GM12878 (cell line): ENCODE measurements around the gene R3HDM2. TPM values are rescaled to one million over a fixed set of nuclear protein-coding genes. Genes with fewer than 3 reads are reported as not detected.

ENCODE experiments used
- ATAC-seq: fragments of 200-7000 bp; cut with Tn5 transposase; 3 replicates; pipeline ENCODE4 v1.9.1; 2020; ENCODE audit warnings: mild to moderate bottlenecking, moderate library complexity
- BruUV-seq: library from RNA; stranded (reverse); fragments of 400-500 nt; replicated peaks from 2 replicates; lab custom pipeline; 2021; lab: Mats Ljungman, UMichigan
- CTCF ChIA-PET: fragments of 300-600 bp; sonication (Branson Sonifier 250); formaldehyde crosslinking; extraction: SDS; loops from one replicate; lab custom pipeline; 2021; ENCODE audit warnings: inconsistent platforms; lab: Yijun Ruan, JAX
- POLR2A ChIA-PET: fragments of 350-600 bp; formaldehyde crosslinking; extraction: SDS; loops from one replicate; lab custom pipeline; 2021; ENCODE audit warnings: inconsistent platforms; lab: Charles Lee
- RAD21 ChIA-PET: fragments of 300-600 bp; sonication (Branson Sonifier 250); formaldehyde crosslinking; loops from one replicate; lab custom pipeline; 2023; ENCODE audit warnings: antibody characterized with exemption; ENCODE audit not compliant: unreplicated experiment; lab: Charles Lee
- SMC1A ChIA-PET: fragments of 300-600 bp; sonication (Branson Sonifier 250); formaldehyde crosslinking; loops from one replicate; lab custom pipeline; 2023; ENCODE audit not compliant: unreplicated experiment, uncharacterized antibody; lab: Charles Lee
- DNase-seq: peaks from one replicate; pipeline ENCODE4 v3.0.0-alpha.2; 2011; ENCODE audit warnings: low read depth, low spot score
- FAIRE-seq: peaks from 3 replicates; lab custom pipeline; 2011; peaks lifted over from hg19 to GRCh38; lab: Jason Lieb, UNC
- H2AFZ ChIP-seq: 2 replicates; pipeline ENCODE4 v1.6.0; 2011; ENCODE audit warnings: low read depth, low read length, control low read depth; ENCODE audit not compliant: control insufficient read depth
- H3K27ac ChIP-seq: 2 replicates; pipeline ENCODE4 v1.5.1; 2011; ENCODE audit warnings: control low read depth; ENCODE audit not compliant: control insufficient read depth, insufficient read depth
- H3K27me3 ChIP-seq, 2 experiments: replicated peaks in 1 of 2; 2 replicates each; pipeline versions ENCODE4 v1.6.0 to v1.6.1; 2011; ENCODE audit warnings: low read length in 1 of 2; ENCODE audit not compliant: control insufficient read depth in 2 of 2, insufficient read depth in 2 of 2
- H3K36me3 ChIP-seq, 2 experiments: 2 replicates each; pipeline ENCODE4 v1.5.1; 2011; ENCODE audit warnings: low read length in 1 of 2; ENCODE audit not compliant: control insufficient read depth in 2 of 2, insufficient read depth in 2 of 2
- H3K4me1 ChIP-seq: 2 replicates; pipeline ENCODE4 v1.6.1; 2011; ENCODE audit warnings: mild to moderate bottlenecking, low read length, moderate library complexity, mixed read lengths; ENCODE audit not compliant: control insufficient read depth, insufficient read depth
- H3K4me2 ChIP-seq: 2 replicates; pipeline ENCODE4 v1.6.0; 2011; ENCODE audit warnings: control low read depth; ENCODE audit not compliant: control insufficient read depth, insufficient read depth
- H3K4me3 ChIP-seq: fragments of 200-600 bp; sonication (generic); 2 replicates; pipeline ENCODE4 v1.5.1; 2016
- H3K79me2 ChIP-seq: 2 replicates; pipeline ENCODE4 v1.6.0; 2011; ENCODE audit warnings: low read length; ENCODE audit not compliant: control insufficient read depth, insufficient read depth
- H3K9ac ChIP-seq: 2 replicates; pipeline ENCODE4 v1.8.0; 2011; ENCODE audit warnings: low read length, control low read depth, mixed read lengths; ENCODE audit not compliant: control insufficient read depth, insufficient read depth
- H3K9me3 ChIP-seq: replicated peaks from 3 replicates; pipeline ENCODE4 v1.5.1; 2011; ENCODE audit warnings: mild to moderate bottlenecking, low read length; ENCODE audit not compliant: control insufficient read depth, insufficient read depth
- H4K20me1 ChIP-seq: 2 replicates; pipeline ENCODE4 v1.6.0; 2011; ENCODE audit not compliant: control insufficient read depth, insufficient read depth
- ELK1 ChIP-seq: IDR thresholded peaks from 2 replicates; pipeline ENCODE4 v1.6.1; 2012; ENCODE audit warnings: low read depth, low read length, improper control_type of control experiment
- EZH2 ChIP-seq: IDR thresholded peaks from 2 replicates; pipeline ENCODE4 v1.6.1; 2012; ENCODE audit warnings: low read depth, mild to moderate bottlenecking, control low read depth, inconsistent platforms, low read length, borderline replicate concordance; ENCODE audit not compliant: control insufficient read depth
- GATAD2B ChIP-seq: fragments of 450-650 bp; conservative IDR thresholded peaks from 2 replicates; pipeline ENCODE4 v1.6.1; 2017; ENCODE audit warnings: low read depth, mild to moderate bottlenecking, moderate library complexity
- KAT2A ChIP-seq: conservative IDR thresholded peaks from 2 replicates; pipeline ENCODE4 v1.6.1; 2011; ENCODE audit warnings: low read depth, low read length; ENCODE audit not compliant: control insufficient read depth
- LARP7 ChIP-seq: fragments of 450-650 bp; IDR thresholded peaks from 2 replicates; pipeline ENCODE4 v1.6.1; 2017; ENCODE audit warnings: mild to moderate bottlenecking
- PAX5 ChIP-seq: IDR thresholded peaks from 2 replicates; pipeline ENCODE4 v1.6.1; 2011; ENCODE audit warnings: low read depth, low read length, borderline replicate concordance
- PML ChIP-seq: IDR thresholded peaks from 2 replicates; pipeline ENCODE4 v1.6.1; 2012; ENCODE audit warnings: low read length, inconsistent platforms
- RB1 ChIP-seq: fragments of 450-650 bp; formaldehyde crosslinking; IDR thresholded peaks from 2 replicates; pipeline ENCODE4 v1.6.1; 2017; ENCODE audit warnings: mild to moderate bottlenecking, borderline replicate concordance
- REST ChIP-seq: IDR thresholded peaks from 2 replicates; pipeline ENCODE4 v1.6.1; 2012; ENCODE audit warnings: mild to moderate bottlenecking, low read depth, low read length
- SMARCA5 ChIP-seq: fragments of 450-650 bp; IDR thresholded peaks from 2 replicates; pipeline ENCODE4 v1.6.1; 2017; ENCODE audit warnings: mild to moderate bottlenecking
- TARDBP ChIP-seq: IDR thresholded peaks from 2 replicates; pipeline ENCODE4 v1.6.1; 2016; ENCODE audit warnings: borderline replicate concordance
- TCF12 ChIP-seq: IDR thresholded peaks from 2 replicates; pipeline ENCODE4 v1.6.1; 2011; ENCODE audit warnings: low read depth, mild to moderate bottlenecking, low read length
- in situ Hi-C: fragments of 300-500 bp; cut with MboI; formaldehyde crosslinking; loops from 9 replicates; pipeline ENCODE4 v1.14.3; 2018; ENCODE audit warnings: mixed read lengths
- intact Hi-C: fragments of 100-400 bp; cut with micrococcal nuclease; formaldehyde crosslinking; loops from one replicate; pipeline ENCODE4 v1.14.2; 2022; ENCODE audit not compliant: unreplicated experiment
- polyA plus RNA-seq, 11 experiments: library from polyadenylated mRNA; depleted of rRNA in 4 of 11; unstranded in 6 of 11; stranded (reverse) in 5 of 11; fragments of >200 nt; fragmentation: Nextera tagmentation in 4 of 11; fragmentation: Illumina TruSeq in 1 of 11; extraction: Ambion mirVana in 4 of 11; extraction: Trizol in 1 of 11; gene quantifications; 1 replicate in 1 of 11; 2 replicates in 10 of 11; pipeline versions ENCODE4 v1.2.1 to v1.2.3, GENCODE V29; 2011 to 2016; ENCODE audit warnings: inconsistent platforms in 2 of 11, missing spikeins in 2 of 11, low read depth in 1 of 11
- total RNA-seq, 4 experiments: library from RNA; depleted of rRNA in 3 of 4; stranded (reverse); fragments of >200 nt in 3 of 4; fragmentation: Illumina TruSeq in 1 of 4; extraction: Trizol in 1 of 4; gene quantifications; 2 replicates each; pipeline versions ENCODE4 v1.2.1 to v1.2.3, GENCODE V29; 2013 to 2021
- TF ChIP-seq, protein P1 (sequence below): fragments of 450-650 bp; IDR thresholded peaks from 2 replicates; pipeline ENCODE4 v1.6.1; 2017; ENCODE audit warnings: mild to moderate bottlenecking
- TF ChIP-seq, protein P2 (sequence below): IDR thresholded peaks from 2 replicates; pipeline ENCODE4 v1.6.1; 2012; ENCODE audit warnings: low read depth, low read length, improper control_type of control experiment
- TF ChIP-seq, protein P3 (sequence below): fragments of 450-650 bp; IDR thresholded peaks from 2 replicates; pipeline ENCODE4 v1.6.1; 2016; ENCODE audit warnings: mild to moderate bottlenecking

Gene R3HDM2
- total and polyA plus RNA-seq, 10 of the 15 experiments (the other 5 are each of a cell fraction or from before 2014, with no cell fraction given), result 4.6 to 26.1 (median 11.2) TPM

DNA sequence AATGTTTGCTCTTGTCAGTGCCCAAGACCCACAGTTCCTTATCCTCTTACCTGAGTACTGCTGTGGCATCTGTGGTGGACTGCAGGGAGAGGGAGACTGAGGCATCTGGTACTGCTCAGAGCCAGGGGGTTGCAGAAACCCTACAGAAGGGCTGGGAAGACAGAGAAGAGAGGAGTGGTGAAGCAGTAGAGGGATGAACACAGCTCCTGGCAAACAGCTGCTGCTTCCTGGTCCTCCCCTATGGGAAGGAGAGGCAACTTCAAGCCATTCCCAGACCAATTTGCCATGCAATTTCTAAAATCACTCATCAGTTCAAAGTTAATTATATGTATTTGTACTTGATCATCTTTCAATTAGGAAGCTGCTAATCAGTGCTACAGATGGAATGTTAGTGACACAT lies 164.2 kb downstream of the R3HDM2 start:
- no peak for ATAC-seq
- no peak for DNase-seq
- ChIA-PET POLR2A (interaction anchor here (0.9 to 1.3 kb wide), 2 partner anchors 186 to 192 kb away, joined by 3 read pairs; no protein-coding TSS in a partner anchor), CTCF (interaction anchor here (1.4 to 9.4 kb wide), 5 partner anchors 9 to 187 kb away, joined by 3 to 210 read pairs (median 6); partner anchors contain the start of gene INHBE), RAD21 (interaction anchor here (5.4 kb wide), 1 partner anchor 186 kb away, joined by 73 read pairs; the partner anchor contains the start of gene INHBE), SMC1A (interaction anchor here (1.2 to 9.5 kb wide), 4 partner anchors 10 to 192 kb away, joined by 3 to 134 read pairs (median 10); partner anchors contain the start of genes GLI1 and INHBE)
- in situ Hi-C loops, result no loop called here
- no peaks in the 10 kb centered on the region for H3K79me2 ChIP-seq
- no peaks in the 10 kb centered on the region for H3K4me1 ChIP-seq
- H3K36me3 ChIP-seq, result peaks cover 6 to 15% of the 10 kb centered on the region in 2 experiments; a peak in 3 of 4 replicates
- BruUV-seq, result no TSS peak
- H2AFZ ChIP-seq, result no peak overlapping the region
- H3K9me3 ChIP-seq, result no peaks in the 10 kb centered on the region
- FAIRE-seq, result no peak
- no peaks in the 10 kb centered on the region for H3K27me3 ChIP-seq
- no peak overlapping the region for H3K4me3 ChIP-seq
- H3K9ac ChIP-seq, result no peak overlapping the region
- intact Hi-C loops, result no loop called here
- no peaks in the 10 kb centered on the region for H4K20me1 ChIP-seq
- no peak overlapping the region for H3K27ac ChIP-seq
- no peak overlapping the region for H3K4me2 ChIP-seq
- TF ChIP-seq, protein P1, sequence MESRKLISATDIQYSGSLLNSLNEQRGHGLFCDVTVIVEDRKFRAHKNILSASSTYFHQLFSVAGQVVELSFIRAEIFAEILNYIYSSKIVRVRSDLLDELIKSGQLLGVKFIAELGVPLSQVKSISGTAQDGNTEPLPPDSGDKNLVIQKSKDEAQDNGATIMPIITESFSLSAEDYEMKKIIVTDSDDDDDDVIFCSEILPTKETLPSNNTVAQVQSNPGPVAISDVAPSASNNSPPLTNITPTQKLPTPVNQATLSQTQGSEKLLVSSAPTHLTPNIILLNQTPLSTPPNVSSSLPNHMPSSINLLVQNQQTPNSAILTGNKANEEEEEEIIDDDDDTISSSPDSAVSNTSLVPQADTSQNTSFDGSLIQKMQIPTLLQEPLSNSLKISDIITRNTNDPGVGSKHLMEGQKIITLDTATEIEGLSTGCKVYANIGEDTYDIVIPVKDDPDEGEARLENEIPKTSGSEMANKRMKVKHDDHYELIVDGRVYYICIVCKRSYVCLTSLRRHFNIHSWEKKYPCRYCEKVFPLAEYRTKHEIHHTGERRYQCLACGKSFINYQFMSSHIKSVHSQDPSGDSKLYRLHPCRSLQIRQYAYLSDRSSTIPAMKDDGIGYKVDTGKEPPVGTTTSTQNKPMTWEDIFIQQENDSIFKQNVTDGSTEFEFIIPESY, result no peak
- TF ChIP-seq PML, result no peak
- TF ChIP-seq LARP7, result no peak
- TF ChIP-seq KAT2A, result no peak
- TF ChIP-seq, protein P2, sequence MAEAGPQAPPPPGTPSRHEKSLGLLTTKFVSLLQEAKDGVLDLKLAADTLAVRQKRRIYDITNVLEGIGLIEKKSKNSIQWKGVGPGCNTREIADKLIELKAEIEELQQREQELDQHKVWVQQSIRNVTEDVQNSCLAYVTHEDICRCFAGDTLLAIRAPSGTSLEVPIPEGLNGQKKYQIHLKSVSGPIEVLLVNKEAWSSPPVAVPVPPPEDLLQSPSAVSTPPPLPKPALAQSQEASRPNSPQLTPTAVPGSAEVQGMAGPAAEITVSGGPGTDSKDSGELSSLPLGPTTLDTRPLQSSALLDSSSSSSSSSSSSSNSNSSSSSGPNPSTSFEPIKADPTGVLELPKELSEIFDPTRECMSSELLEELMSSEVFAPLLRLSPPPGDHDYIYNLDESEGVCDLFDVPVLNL, result no peak
- no peak for TF ChIP-seq TARDBP
- TF ChIP-seq EZH2, result no peak
- no peak for TF ChIP-seq REST
- no peak for TF ChIP-seq SMARCA5
- no peak for TF ChIP-seq PAX5
- TF ChIP-seq, protein P3, sequence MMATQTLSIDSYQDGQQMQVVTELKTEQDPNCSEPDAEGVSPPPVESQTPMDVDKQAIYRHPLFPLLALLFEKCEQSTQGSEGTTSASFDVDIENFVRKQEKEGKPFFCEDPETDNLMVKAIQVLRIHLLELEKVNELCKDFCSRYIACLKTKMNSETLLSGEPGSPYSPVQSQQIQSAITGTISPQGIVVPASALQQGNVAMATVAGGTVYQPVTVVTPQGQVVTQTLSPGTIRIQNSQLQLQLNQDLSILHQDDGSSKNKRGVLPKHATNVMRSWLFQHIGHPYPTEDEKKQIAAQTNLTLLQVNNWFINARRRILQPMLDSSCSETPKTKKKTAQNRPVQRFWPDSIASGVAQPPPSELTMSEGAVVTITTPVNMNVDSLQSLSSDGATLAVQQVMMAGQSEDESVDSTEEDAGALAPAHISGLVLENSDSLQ, result no peak
- no peak for TF ChIP-seq ELK1
- no peak for TF ChIP-seq TCF12
- no peak for TF ChIP-seq GATAD2B
- no peak for TF ChIP-seq RB1
